Lung (tissue), 12 donors: ENCODE data around the gene ZNF236. TPM values are rescaled to one million over a fixed set of nuclear protein-coding genes. Genes with fewer than 3 reads are reported as not detected.

Experiments used
- ATAC-seq: fragments of 200-7000 bp; cut with Tn5 transposase; one replicate; pipeline ENCODE4 v1.9.1; 2020; ENCODE audit warnings: moderate number of reproducible peaks; ENCODE audit not compliant: insufficient read depth, low FRiP score
- DNase-seq, 3 donors: peaks; one replicate each; pipeline ENCODE4 v3.0.0-alpha.2; 2013 to 2017
- H3K27ac ChIP-seq, 2 donors: one replicate each; pipeline ENCODE4 v1.5.1; 2013; ENCODE audit warnings: mild to moderate bottlenecking in 2 of 2, moderate library complexity in 2 of 2, control low read depth in 1 of 2, inconsistent platforms in 1 of 2, low read depth in 1 of 2, low read length in 1 of 2
- H3K27me3 ChIP-seq, 3 donors: one replicate each; pipeline ENCODE4 v1.5.1; 2013; ENCODE audit warnings: low read length in 2 of 3; ENCODE audit not compliant: control insufficient read depth in 3 of 3, insufficient read depth in 3 of 3
- H3K36me3 ChIP-seq, 4 donors: one replicate each; pipeline ENCODE4 v1.5.1; 2013; ENCODE audit warnings: low read length in 4 of 4, mild to moderate bottlenecking in 1 of 4, moderate library complexity in 1 of 4; ENCODE audit not compliant: control insufficient read depth in 4 of 4, insufficient read depth in 4 of 4
- H3K4me1 ChIP-seq, 5 donors: one replicate each; pipeline ENCODE4 v1.5.1; 2013; ENCODE audit warnings: low read length in 5 of 5, mild to moderate bottlenecking in 2 of 5, moderate library complexity in 1 of 5; ENCODE audit not compliant: control insufficient read depth in 5 of 5, insufficient read depth in 5 of 5
- H3K4me3 ChIP-seq: one replicate; pipeline ENCODE4 v1.5.1; 2013; ENCODE audit warnings: mild to moderate bottlenecking, control low read depth, moderate library complexity
- H3K9ac ChIP-seq, 2 donors: one replicate each; pipeline ENCODE4 v1.5.1; 2013; ENCODE audit warnings: low read length in 2 of 2, control low read depth in 1 of 2; ENCODE audit not compliant: insufficient read depth in 1 of 2
- H3K9me3 ChIP-seq, 4 donors: one replicate each; pipeline ENCODE4 v1.5.1; 2013; ENCODE audit warnings: low read length in 3 of 4, mild to moderate bottlenecking in 1 of 4, moderate library complexity in 1 of 4; ENCODE audit not compliant: control insufficient read depth in 4 of 4, insufficient read depth in 3 of 4
- WGBS, 2 donors: extraction: QIAGEN DNeasy Blood & Tissue Kit; methylation state at CpG; one replicate each; pipeline ENCODE4 v1.1.7; 2013; 5-methylcytosine and 5-hydroxymethylcytosine counted together
- polyA plus RNA-seq, 2 donors: library from polyadenylated mRNA; stranded (reverse); fragments of 200-250 nt; gene quantifications; one replicate each; pipeline ENCODE4 v1.2.1, GENCODE V29; 2013
- total RNA-seq, 2 donors: library from RNA; depleted of rRNA in 1 of 2; stranded (reverse); fragments of >200 nt in 1 of 2; gene quantifications; one replicate each; pipeline ENCODE4 v1.2.1, GENCODE V29; 2014 to 2021
- TF ChIP-seq, protein P1 (sequence below): IDR thresholded peaks from 2 replicates; pipeline ENCODE4 v1.5.1; 2012; ENCODE audit warnings: mild to moderate bottlenecking; ENCODE audit errors: control extremely low read depth, extremely low read depth
- donor health status: control.
- donor health status: control.
- donor health status: Bipolar disorder and iron deficiency.
- donor health status: healthy.
- donor health status: DM: yes; HTN: yes; CAD: no.

ZNF236 gene
- total and polyA plus RNA-seq, 4 donors, result 2.4 to 23.1 (median 8.8) TPM

DNA sequence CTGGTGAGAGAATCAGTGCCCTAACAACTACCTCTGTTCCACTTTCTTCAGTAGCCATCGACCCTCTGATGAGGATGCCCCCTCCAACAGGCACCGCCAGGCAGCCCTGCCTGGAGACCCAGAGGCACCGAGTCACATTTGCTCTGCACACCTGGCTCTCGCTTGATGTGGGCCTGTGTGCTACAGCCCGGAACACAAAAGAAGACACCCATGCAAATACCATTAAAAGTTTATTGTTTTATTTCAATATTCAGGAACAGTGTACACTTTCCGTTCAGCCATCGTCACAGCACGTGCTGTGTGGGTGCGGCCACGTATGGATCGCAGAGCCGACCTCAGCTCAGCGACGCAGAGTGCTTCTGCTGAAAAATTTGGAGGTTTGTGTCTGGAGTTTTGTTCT lies 156.3 kb downstream of the ZNF236 start:
- DNase-seq (no peak), ATAC-seq (no peak)
- no peak overlapping the region for H3K27ac ChIP-seq
- WGBS, 2 donors, result 93 to 97% methylated on average over 14 of the region's 14 CpGs
- peaks cover 0 to 2% (median 0%) of the 10 kb centered on the region in 4 donors for H3K36me3 ChIP-seq
- no peaks in the 10 kb centered on the region for H3K9me3 ChIP-seq
- no peak overlapping the region for H3K9ac ChIP-seq
- TF ChIP-seq, protein P1, sequence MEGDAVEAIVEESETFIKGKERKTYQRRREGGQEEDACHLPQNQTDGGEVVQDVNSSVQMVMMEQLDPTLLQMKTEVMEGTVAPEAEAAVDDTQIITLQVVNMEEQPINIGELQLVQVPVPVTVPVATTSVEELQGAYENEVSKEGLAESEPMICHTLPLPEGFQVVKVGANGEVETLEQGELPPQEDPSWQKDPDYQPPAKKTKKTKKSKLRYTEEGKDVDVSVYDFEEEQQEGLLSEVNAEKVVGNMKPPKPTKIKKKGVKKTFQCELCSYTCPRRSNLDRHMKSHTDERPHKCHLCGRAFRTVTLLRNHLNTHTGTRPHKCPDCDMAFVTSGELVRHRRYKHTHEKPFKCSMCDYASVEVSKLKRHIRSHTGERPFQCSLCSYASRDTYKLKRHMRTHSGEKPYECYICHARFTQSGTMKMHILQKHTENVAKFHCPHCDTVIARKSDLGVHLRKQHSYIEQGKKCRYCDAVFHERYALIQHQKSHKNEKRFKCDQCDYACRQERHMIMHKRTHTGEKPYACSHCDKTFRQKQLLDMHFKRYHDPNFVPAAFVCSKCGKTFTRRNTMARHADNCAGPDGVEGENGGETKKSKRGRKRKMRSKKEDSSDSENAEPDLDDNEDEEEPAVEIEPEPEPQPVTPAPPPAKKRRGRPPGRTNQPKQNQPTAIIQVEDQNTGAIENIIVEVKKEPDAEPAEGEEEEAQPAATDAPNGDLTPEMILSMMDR, result no peak
- peaks cover 0 to 21% (median 6%) of the 10 kb centered on the region in 5 donors for H3K4me1 ChIP-seq
- H3K27me3 ChIP-seq, result no peaks in the 10 kb centered on the region
- no peak overlapping the region for H3K4me3 ChIP-seq

- Histone ChIP-seq H3K27me3 (no peaks in the 10 kb centered on the region), H3K9me3 (no peaks in the 10 kb centered on the region), H3K27ac (no peak overlapping the region), H3K36me3 (no peaks in the 10 kb centered on the region), H3K4me1 (peaks cover 0 to 21% (median 6%) of the 10 kb centered on the region in 5 donors), H3K9ac (no peak overlapping the region), H3K4me3 (no peak overlapping the region)
- WGBS, 2 donors, result 91% methylated on average over 31 of the region's 31 CpGs
- TF ChIP-seq, protein P1, result no peak
- no peak for DNase-seq
- ATAC-seq, result no peak
Observed at GRCh38 chr18:76979111-76979751, 156.9 kb downstream of the ZNF236 start.

DNA sequence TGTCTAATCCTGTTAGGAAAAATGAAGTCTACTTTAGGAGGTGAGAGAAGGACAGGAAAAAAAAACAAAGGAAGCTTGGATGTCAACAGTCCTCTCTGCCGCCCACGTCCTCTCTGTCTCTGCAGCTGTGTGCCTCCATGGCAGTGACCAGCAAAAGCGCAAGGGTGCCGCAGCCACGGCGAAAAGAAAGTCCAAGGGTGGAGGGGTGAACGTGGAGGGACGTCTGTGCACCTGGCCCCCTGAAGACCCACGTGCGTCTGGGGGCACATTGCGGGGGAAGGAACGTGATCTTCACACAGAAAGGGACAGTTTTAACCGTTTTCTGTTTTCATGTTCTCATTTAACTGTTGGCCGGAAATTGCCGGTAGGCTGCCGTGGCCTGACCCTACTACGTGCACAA lies 157.5 kb downstream of the ZNF236 start:
- no peak overlapping the region for H3K4me3 ChIP-seq
- DNase-seq, result no peak
- no peaks in the 10 kb centered on the region for H3K27me3 ChIP-seq
- H3K36me3 ChIP-seq, result no peaks in the 10 kb centered on the region
- no peak overlapping the region for H3K9ac ChIP-seq
- no peak for ATAC-seq
- H3K27ac ChIP-seq, result no peak overlapping the region
- TF ChIP-seq, protein P1, result no peak
- H3K9me3 ChIP-seq, result no peaks in the 10 kb centered on the region
- 72 to 84% methylated on average over 17 of the region's 17 CpGs for WGBS, 2 donors
- H3K4me1 ChIP-seq, result peaks cover 0 to 21% (median 6%) of the 10 kb centered on the region in 5 donors
